Upper lobe of right lung (tissue), 1 donor: Measurements from ENCODE around the gene ROR1. TPM values are rescaled to one million over a fixed set of nuclear protein-coding genes. Genes with fewer than 3 reads are reported as not detected.

Source experiments
- ATAC-seq: fragments of 200-7000 bp; cut with Tn5 transposase; one replicate; pipeline ENCODE4 v1.9.1; 2020; ENCODE audit warnings: mild to moderate bottlenecking, moderate library complexity
- DNase-seq: peaks from one replicate; pipeline ENCODE4 v3.0.0-alpha.2; 2020
- H3K27ac ChIP-seq: fragments of 200-600 bp; one replicate; pipeline ENCODE4 v1.8.0; 2022
- H3K27me3 ChIP-seq: fragments of 200-600 bp; one replicate; pipeline ENCODE4 v1.8.0; 2022; ENCODE audit warnings: mild to moderate bottlenecking
- H3K36me3 ChIP-seq: fragments of 200-600 bp; one replicate; pipeline ENCODE4 v1.8.0; 2022
- H3K4me1 ChIP-seq: fragments of 200-600 bp; one replicate; pipeline ENCODE4 v1.8.0; 2022
- H3K4me3 ChIP-seq: fragments of 200-600 bp; one replicate; pipeline ENCODE4 v1.8.0; 2022; ENCODE audit warnings: mild to moderate bottlenecking
- H3K9me3 ChIP-seq: fragments of 200-600 bp; one replicate; pipeline ENCODE4 v1.8.0; 2022
- CTCF ChIP-seq: fragments of 200-600 bp; IDR thresholded peaks from one replicate; pipeline ENCODE4 v1.8.0; 2022; ENCODE audit warnings: antibody characterized with exemption
- intact Hi-C: fragments of 100-400 bp; cut with DNase I; formaldehyde crosslinking; loops from one replicate; pipeline ENCODE4 v1.11.0; 2022
- total RNA-seq: library from RNA; stranded (reverse); fragmentation: NEBNext Ultra II Directional; extraction: Animal tissue kit (Norgen Biotek cat#: 25700); gene quantifications from one replicate; pipeline ENCODE4 v1.2.1, GENCODE V29; 2021
- donor health status: DM: no; HTN: yes; CAD: no; lungs with severe emphysema.

The ROR1 gene
- total RNA-seq, 1 donor from 2014 or later, result 21.4 TPM

- no peaks in the 10 kb centered on the region for H3K4me1 ChIP-seq
Observed at GRCh38 chr1:63909526-63909925, 135.7 kb downstream of the ROR1 start.

GRCh38 chr1:63911049-63911448 is 137.2 kb downstream of the ROR1 start:
- Histone ChIP-seq H3K36me3 (no peaks in the 10 kb centered on the region), H3K27ac (no peak overlapping the region), H3K4me3 (no peak overlapping the region), H3K9me3 (no peaks in the 10 kb centered on the region), H3K4me1 (no peaks in the 10 kb centered on the region), H3K27me3 (no peaks in the 10 kb centered on the region)
- no peak for TF ChIP-seq CTCF
- DNase-seq, result no peak
- no peak for ATAC-seq
- intact Hi-C loops, result no loop called here

More at GRCh38 chr1:63909526-63909925, 135.7 kb downstream of the ROR1 start:
- DNase-seq, result no peak
- Histone ChIP-seq H3K9me3 (no peaks in the 10 kb centered on the region), H3K27me3 (no peaks in the 10 kb centered on the region), H3K27ac (no peak overlapping the region), H3K36me3 (no peaks in the 10 kb centered on the region), H3K4me3 (no peak overlapping the region)
- no peak for TF ChIP-seq CTCF
- ATAC-seq, result no peak
- intact Hi-C loops, result no loop called here

DNA sequence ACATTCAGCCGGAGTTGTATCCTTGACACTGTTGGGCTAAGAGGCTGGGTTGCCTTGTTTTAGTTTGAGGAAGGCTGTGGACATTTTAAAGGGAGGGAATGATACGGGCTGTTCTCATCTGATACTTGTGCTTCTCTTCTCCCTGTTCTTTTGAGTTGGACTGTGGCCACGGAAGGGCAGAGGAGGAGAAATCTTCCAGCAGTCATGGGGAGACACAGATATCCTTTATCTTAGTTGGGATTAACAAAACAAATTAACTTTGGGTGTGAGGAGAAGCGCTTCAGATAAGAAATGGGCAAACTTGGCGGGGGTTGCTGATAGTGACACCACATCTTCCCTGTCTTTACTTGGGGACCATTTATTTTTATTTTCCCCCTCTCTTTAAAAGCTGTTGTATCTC is 138.8 kb downstream of the ROR1 start:
- H3K4me1 ChIP-seq, result no peaks in the 10 kb centered on the region

GRCh38 chr1:63913533-63913932 is 139.7 kb downstream of the ROR1 start:
- no peak for DNase-seq
- H3K27ac ChIP-seq, result no peak overlapping the region
- H3K4me1 ChIP-seq, result no peaks in the 10 kb centered on the region
- no peak for TF ChIP-seq CTCF
- H3K4me3 ChIP-seq, result no peak overlapping the region
- intact Hi-C loops, result no loop called here
- ATAC-seq, result no peak
- H3K36me3 ChIP-seq, result no peaks in the 10 kb centered on the region
- H3K27me3 ChIP-seq, result no peaks in the 10 kb centered on the region
- no peaks in the 10 kb centered on the region for H3K9me3 ChIP-seq

More for the DNA sequence above, 138.8 kb downstream of the ROR1 start:
- intact Hi-C loops, result no loop called here
- Histone ChIP-seq H3K9me3 (no peaks in the 10 kb centered on the region), H3K27me3 (no peaks in the 10 kb centered on the region), H3K36me3 (no peaks in the 10 kb centered on the region), H3K4me3 (no peak overlapping the region), H3K27ac (no peak overlapping the region)
- TF ChIP-seq CTCF, result no peak
- no peak for DNase-seq
- no peak for ATAC-seq

DNA sequence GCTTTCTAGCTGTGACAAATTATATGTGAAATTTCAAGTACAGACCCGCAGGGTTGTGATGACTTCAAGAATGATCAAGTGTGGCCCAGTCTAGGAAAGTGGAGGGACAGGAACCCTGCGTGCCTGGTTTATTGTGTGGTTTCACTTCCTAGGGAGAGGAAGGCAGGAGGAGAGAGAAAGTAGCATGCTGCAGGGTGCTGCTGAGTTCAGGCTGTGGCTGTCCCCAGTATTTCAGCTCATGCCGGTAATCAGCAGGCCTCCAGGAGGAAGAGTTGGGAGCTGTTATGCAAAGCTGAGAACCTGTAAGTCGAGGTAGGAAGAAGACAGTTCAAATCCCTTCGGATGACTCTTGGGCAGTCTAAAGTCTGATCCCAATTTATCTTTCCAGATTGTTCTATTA is 140.4 kb downstream of the ROR1 start:
- no peaks in the 10 kb centered on the region for H3K4me1 ChIP-seq
- no peaks in the 10 kb centered on the region for H3K27me3 ChIP-seq
- H3K9me3 ChIP-seq, result no peaks in the 10 kb centered on the region
- DNase-seq (no peak), ATAC-seq (peak; percentile 13)
- H3K4me3 ChIP-seq, result no peak overlapping the region
- H3K27ac ChIP-seq, result no peak overlapping the region
- TF ChIP-seq CTCF, result no peak
- intact Hi-C loops, result no loop called here
- no peaks in the 10 kb centered on the region for H3K36me3 ChIP-seq

GRCh38 chr1:63914706-63915105 is 140.9 kb downstream of the ROR1 start:
- Histone ChIP-seq H3K27me3 (no peaks in the 10 kb centered on the region), H3K4me1 (peaks cover 4% of the 10 kb centered on the region), H3K27ac (no peak overlapping the region), H3K36me3 (no peaks in the 10 kb centered on the region), H3K4me3 (no peak overlapping the region), H3K9me3 (no peaks in the 10 kb centered on the region)
- ATAC-seq (no peak), DNase-seq (no peak)
- TF ChIP-seq CTCF, result no peak
- intact Hi-C loops, result no loop called here
